NCI-H1092 treated with DMSO at 0.1 percent for 48 hours (cell line): Measurements from ENCODE around the gene LIMS2.

Experiments
- DNase-seq: peaks from one replicate; lab custom pipeline; 2025; lab: John Stamatoyannopoulos, UW

LIMS2 gene

DNA sequence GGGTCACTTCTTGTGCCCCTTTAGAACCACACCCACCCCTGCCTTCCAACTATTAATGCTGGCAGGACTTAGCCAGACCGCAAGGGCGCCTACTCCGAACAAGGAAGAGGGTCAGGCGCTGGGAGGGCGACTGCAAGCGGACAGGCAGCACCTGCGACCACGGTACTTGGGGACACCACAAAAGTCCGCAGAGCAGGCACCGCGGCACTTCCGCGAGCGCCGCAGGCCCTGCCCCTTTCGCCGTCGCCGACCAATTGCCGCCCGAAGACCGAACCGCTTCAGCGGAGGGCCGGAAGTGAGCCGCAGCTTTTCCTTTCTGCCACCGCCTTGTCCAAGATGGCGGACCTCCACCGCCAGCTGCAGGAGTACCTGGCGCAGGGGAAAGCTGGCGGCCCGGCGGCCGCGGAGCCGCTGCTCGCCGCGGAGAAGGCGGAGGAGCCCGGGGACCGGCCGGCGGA lies 25.9 kb upstream of the LIMS2 start, which contains the start of gene SFT2D3:
SFT2D3 (plus strand) TSS at position 305 of the 458 bp plus-strand sequence; CDS start at position 337, 32 bp downstream.
- DNase-seq: peak; percentile 89

DNA sequence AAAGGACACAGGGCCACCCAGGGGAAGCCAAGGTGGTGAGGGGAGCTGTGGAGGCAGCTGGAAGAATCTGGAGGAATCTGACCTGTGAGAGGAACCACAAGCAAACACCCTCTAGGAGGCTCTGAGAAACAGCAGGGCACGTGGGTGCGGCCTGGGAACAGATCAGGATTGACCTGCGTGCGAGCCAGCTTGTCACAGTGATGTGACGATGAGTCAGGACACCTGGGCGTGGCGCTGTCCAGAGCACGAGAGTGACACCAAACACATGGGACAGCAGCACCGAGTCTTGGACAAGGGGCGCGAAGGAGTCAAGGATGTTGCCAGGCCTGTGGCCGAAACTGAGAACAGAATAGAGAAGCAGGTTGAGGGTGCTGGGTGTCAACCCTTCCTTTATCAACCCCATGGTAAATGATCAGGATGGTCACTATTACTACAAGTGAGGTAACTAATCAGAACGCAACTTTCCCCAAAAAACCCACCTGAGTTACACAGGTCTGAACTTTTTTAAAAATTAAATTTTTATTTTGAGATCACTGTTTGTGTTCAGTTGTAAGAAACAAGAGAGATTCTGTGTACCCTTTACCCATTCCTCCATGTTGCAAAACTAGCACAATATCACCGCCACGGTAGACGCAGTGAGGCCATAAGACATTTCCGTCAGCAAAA lies 25.3 kb upstream of the LIMS2 start:
- DNase-seq: no peak

DNA sequence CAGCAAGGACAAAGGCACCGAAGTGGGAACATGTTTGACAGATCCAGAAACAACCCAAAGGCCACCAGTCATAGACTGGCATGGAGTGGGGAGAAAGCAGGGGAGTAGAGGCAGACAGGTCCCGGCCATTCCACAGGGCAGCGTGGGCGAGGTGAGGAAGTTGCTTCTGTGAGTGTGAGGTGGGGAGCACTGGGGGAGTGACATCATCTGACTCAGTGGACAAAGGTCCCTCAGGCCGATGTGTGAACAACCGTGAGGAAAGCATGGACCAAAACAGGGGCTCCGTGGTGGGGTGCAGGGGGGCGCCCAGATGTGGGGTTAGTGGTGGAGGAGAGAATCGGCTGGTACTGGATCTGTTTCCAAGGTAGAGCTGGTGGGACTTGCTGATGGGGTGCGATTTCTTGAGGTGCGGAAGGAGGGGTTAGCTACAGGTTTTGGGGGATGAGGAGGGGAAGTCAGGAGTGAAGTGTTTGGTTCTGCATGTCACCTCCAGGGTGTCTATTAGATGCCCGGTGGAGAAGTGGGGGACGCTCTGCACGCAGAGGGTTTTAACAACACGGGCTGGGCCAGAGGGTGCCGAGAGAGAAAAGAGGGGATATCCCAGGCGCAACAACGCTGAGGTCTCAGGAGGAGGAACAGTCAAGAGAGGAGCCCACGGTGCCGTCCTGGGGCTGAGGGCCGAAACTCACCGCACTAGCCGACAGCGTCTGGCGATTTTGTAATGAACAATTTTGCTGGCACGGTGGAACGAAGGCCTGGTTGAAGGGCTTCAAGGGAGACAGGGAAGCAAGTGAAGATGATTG lies 23.4 kb upstream of the LIMS2 start:
- DNase-seq: no peak

DNA sequence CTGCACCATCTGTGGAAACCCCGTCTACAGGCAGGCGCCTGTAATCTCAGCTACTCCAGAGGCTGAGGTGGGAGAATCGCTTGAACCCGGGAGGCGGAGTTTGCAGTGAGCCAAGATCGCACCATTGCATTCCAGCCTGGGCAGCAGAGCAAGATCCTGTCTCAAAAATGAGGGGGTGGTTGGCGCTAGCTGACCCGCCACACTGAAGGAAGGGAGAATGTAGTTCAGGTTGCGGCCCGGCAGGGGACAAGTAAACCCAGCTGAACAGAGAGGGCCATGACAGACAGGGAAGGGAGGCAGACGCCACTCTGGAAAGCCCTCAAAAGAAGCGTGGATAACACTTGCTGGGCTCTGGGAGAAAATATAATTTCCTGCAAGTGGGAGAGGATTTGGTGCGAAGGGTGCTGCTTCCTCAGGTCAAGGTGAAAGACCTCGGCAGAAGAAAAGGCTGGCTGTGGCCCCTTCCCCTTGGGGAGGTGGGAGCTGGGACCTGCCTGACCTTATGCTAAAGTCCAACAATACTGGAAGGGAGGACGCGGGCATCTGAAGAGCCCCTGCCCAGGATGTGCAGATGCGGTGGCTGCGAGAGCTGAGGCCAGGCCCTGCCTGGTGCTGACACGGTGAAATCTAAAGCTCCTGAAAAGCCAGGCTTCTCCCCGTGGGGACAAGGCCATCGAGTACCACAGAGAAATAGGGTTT lies 22.3 kb upstream of the LIMS2 start:
- no peak for DNase-seq

DNA sequence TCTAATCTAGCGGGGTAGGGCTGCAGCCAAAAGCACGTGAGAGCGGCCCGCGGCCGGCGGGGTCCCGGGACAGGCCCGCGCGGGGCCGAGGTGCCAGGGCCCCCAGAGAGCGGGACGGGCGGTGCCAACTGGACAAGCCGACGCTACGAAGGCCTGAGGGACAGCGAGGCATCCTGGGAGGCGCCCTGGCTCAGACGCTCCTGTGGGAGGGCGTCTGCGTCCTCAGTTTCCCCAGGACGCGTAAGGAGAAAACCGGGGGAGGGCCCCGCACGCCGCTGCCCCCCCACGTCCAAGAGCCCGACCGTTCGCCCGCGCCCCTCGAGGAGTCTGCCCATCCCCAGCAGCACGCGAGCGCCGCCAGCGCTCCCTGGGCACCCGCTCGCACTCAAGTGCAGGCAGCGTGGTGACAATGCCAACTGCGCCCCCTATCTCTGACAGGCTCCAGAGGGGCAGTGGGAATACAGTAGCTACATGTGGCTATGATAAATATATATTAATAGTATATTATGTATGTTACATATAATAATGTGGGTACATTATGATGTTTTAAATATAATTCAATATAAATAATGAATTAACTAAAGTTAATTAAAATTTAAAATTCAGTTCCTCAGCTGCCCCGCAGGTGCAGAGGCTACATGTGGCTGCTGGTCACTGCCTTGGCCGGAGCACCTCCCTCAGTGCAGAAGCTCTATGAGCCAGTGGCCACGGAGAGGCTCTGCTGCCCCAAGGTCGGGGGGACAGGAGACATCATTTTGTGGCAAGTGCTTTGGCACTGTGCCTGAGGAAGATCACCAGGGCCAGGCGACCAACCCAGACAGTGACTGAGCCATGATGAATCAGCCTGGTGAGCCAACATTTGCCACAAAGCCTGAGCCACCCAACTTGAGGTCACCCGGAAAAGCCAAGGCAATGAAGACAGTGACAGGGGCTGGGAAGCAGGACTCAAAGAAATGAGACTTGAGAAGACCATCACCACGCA lies 20.5 kb upstream of the LIMS2 start:
- DNase-seq: no peak

DNA sequence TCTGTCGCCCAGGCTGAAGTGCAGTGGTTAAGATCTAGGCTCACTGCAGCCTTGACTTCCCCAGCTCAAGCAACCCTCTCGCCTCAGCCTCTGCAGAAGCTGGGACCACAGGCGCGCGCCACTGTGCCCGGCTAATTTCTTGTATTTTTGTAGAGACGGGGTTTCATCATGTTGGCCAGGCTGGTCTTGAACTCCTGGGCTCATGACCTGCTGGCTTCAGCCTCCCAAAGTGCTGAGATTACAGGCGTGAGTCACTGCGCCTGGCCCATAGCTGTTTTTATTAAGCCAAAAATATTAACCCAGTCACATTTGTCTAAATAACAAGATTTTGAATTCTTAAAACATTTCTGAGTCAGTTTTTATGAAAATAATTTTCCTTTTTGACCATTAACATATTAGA lies 19.7 kb upstream of the LIMS2 start:
- no peak for DNase-seq

DNA sequence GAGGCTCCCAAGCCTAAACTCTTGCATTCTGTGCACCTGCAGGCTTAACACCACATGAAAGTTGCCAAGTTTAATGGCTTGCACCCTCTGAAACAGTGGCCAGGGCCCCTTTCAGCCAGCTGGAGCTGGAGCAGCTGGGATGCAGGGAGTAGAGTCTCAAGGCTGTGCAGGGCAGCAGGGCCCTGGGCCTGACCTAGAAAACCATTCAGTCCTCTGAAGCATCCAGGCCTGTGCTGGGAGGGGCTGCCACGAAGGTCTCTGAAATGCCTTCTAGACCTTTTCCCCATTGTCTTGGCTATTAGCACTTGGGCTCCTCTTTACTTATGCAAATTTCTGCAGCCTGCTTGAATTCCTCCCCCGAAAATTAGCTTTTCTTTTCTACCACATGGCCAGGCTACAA lies 15.4 kb upstream of the LIMS2 start:
- no peak for DNase-seq

DNA sequence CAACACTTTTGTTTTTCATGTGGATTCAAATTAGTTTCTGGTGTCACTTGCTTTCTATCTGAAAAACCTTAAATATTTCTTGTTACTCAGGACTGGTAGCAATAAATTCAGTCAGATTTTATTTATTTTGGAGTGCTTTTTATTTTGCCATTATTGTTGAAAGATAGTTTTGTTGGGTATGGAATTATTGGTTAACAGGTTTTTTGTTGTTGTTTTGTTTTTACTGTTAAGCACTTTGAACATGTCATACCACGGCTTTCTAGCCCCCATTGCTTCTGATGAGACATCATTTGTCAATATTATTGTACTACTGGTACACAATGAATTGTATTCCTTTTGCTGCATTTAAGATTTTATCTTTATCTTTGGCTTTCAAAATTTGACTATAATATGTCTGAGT lies 13.1 kb upstream of the LIMS2 start:
- DNase-seq: no peak

DNA sequence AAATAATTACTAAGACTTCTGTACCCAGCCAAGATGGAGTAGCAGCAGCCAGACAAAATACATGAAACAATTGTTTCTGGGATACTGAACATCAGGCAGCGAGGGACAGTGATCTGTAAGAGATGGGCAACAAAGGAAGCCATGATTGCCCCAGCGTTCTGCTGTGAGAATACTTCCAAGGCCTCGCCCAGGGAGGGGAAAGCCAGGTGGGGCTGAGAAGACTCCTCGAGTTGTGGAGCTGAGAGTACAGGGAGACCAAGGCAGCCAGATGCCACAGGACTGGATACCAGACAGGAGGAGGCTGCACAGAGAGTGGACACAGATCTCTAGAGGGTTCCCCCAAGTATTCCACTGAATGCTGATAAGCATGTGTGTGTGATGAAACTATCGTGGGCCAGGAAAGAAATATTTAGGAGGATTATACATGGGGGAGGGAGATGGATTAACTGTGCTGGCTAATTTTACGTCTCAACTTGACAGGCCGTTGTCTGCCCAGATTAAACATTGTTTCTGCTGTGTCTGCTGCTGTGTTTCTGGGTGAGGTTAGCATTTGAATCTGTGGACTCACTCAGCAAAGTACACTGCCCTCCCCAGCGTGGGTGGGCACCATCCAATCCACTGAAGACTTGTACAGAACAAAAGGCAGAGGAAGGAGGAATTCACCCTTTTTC lies 10.2 kb upstream of the LIMS2 start:
- DNase-seq: no peak

DNA sequence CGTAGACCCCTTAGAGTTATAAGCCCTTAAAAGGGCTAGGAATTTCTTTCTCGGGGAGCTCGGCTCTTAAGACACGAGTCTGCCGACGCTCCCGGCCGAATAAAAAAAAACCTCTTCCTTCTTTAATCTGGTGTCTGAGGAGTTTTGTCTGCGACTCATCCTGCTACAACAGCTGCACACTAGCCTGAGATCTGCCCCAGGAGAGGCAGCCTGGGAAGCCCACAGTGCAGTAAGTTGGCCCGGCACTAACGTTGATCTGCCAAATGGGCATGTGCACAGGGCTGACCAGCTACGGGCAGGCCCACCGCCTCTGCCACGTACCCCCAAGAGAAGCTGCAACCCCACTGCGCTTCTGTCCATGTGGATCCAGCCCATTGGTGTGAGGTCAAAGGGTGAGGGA lies 8.4 kb upstream of the LIMS2 start:
- no peak for DNase-seq

DNA sequence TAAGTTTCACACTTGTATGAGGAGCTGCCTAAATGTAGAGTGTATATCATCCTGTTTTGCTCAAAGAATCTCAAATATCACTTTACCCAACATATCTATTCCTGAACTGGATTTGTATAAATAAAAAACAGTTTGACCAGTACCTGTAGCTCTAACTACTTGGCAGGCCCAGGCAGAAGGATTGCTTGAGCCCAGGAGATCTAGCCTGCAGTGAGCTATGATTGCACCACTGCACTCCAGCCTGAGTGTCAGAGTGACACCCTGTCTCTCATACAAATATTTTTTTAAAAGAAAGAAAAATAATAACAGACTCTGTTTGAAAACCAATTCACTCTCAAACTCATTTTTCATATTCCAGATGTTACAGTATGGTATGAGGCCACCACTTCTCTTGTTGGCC lies 7.7 kb upstream of the LIMS2 start:
- DNase-seq: no peak

DNA sequence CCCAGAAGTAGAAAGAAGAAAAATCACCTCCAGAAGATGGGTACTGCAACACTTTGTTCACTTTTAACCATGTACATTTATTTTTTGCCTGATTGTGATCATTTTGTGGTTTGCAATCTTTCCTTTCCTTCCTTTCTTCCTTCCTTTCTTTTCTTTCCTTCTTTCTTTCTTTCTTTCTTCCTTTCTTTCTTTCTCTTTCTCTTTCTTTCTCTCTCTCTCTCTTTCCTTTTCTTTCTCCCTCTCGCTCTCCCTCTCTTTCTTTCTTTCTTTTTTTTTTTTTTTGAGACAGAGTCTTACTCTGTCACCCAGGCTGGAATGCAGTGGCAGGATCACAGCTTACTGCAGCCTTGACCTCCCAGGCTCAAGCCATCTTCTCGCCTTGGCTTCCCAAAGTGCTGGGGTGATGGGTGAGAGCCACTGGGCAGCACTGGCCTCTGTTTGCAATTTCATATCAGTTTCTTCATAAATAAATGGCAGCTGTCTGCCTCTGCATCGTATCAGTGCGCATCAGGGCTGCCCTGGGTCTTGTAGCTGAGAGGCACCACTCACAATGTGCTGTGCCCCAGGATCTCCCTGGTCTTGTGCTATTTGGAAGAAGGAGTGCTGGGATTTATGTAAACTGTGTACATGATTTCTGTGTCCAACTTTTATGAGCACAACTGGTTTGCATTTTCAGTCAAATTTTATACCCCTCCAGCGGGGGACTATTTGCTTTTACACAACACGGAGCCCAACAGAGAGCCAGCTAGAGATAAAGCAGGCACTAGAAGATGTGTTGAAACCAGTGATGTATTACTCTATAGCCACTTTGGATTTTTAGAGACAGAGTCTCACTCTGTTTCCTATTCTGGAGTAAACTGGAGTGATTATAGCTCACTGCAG lies 6.9 kb upstream of the LIMS2 start:
- DNase-seq: no peak

DNA sequence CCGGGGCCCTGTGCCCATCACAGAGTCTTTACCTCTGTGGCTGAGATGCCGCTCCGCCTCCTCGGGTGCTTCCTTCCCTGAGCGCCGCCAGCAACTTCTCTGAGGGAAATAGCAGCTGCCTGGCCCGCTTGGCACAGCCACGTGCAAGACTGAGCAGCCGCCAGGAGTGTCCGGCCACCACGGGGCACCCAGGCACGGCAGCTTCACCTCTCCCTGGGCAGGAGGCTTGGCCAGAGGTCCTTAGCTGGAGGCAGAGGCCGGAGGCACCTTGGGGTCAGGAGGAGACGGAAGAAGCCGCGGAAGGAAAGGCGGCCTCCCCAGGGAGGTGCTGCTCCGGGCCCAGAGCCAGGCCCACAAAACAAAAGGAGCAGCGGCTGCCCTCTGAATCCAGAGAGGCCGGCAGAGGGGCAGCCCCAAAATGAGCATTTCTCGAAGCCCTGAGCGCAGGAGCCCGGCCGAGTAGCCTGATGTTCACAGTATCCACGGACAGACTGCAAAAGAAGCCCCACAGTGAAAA lies 6.0 kb upstream of the LIMS2 start:
- DNase-seq: no peak

DNA sequence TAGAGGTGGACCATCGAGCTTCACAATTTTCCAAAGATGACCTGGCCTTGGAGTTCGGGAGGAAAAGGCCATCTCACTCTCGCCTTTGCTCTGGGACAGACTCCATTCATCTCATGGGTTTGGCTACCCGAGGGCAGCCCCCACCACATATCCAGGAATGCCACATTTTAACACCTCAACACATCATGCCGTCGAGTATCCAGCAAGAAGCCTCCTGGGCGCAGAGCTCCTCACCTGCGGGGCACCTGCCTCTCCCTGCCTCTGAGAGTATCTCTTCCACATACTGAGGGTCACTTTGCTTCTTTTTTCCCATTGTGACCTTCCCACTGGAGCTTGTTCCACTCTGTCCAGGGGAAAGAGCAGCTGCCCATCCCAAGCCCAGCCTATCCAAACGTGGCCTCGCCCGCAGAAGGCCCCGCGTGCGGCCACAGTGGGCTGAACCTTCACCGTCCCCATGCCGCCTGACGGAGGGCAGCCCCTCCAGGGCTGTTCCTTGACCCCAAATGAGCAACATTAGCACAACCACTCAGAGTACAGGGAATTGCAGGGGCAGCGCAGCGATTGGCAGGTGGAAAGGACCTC lies 5.5 kb upstream of the LIMS2 start:
- DNase-seq: no peak

DNA sequence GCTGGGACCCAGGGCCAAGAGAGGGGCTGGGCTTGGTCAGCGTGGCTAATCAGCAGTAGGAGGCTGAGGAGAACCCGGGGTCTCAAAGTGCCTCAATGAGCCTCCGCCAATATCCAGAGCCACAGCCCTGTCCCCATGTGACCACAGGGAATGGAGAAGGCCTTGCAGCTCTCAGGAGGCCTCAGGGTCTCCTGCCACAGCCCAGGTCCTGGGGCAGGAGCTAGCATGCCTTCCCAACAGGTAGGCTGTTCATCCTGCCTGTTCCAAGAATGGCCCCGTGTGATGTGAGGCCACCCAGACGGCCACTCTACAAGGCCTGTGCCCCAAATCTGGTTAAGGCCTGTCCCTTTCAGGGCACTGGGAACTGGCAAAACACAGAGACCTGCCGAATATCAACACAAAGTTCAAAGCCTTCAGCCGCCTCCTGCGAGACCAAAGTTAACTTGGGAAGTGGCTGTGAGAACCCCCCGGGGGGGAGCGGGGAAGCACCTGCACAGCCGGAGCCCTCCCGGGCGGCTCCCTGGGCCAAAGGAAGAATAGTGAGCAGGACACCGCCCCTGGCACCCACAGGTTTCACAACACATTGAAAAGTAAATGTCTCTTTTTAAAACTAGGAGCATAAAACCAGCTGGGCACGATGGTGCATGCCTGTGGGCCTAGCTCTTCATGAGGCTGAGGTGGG lies 4.5 kb upstream of the LIMS2 start:
- DNase-seq: no peak

DNA sequence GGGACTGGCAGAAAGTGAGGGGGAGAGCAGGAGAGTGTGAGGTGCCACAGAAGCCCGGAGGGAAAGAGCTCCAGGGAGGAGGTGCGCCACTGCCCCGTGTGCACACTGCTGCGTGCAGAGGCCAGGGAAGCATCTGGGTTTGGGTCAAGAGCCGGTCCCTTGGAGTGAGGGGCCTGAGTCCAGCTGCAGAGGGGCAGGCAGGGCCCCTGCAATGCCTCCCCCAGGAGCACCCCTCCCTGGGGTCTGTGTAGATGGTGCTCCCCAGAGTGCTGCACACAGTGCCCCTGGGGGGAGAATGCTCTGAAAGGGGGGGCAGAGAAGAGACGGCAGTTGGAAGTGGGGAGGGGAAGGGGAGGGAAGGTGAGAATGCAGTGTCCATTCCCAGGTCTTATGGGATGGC lies 3.7 kb upstream of the LIMS2 start:
- no peak for DNase-seq

DNA sequence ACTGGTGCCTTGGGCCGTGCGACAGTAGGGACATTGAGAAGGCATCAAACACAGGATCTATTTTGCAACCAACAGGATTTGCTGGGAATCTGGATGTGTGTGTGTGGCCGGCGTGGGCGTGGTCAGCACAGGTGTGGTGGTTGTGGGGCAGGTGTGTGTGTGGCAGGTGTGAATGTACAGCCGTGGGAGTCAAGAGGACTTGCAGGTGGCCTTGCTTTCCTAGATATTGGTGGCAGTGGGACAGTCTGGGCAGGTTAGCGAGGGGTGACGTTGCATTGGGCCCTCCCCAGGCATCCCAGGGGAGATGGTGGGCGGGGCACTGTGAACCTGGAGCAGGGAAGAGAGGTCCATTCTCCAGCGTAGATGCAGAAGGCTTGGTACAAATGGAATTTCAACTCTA lies 3.2 kb upstream of the LIMS2 start:
- no peak for DNase-seq

DNA sequence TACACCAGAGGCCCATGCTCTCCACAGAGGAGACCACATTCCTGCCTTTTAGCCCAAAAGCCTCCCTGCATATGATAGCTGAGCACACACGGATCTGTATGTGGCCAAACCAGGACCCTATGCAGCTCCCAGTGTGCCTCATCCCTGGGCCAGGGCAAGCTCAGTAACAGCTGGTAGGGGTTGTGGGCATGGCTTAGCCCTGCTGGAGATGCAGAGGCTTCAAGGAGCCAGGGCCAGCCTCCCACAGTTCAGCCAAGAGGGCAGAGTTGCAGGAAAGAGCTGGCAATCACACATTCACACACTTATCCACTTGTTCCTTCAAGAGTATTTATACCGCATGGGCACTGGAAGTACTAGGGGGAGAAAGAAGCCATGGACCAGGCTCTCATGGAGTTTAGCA lies 1.6 kb upstream of the LIMS2 start:
- no peak for DNase-seq
